ENCODE measurements around the gene PEAK1. TPM values are rescaled to one million over a fixed set of nuclear protein-coding genes. Genes with fewer than 3 reads are reported as not detected.

Gene PEAK1
- total RNA-seq, 2 experiments from 2014 or later: 6.0 to 10.8 TPM

DNA sequence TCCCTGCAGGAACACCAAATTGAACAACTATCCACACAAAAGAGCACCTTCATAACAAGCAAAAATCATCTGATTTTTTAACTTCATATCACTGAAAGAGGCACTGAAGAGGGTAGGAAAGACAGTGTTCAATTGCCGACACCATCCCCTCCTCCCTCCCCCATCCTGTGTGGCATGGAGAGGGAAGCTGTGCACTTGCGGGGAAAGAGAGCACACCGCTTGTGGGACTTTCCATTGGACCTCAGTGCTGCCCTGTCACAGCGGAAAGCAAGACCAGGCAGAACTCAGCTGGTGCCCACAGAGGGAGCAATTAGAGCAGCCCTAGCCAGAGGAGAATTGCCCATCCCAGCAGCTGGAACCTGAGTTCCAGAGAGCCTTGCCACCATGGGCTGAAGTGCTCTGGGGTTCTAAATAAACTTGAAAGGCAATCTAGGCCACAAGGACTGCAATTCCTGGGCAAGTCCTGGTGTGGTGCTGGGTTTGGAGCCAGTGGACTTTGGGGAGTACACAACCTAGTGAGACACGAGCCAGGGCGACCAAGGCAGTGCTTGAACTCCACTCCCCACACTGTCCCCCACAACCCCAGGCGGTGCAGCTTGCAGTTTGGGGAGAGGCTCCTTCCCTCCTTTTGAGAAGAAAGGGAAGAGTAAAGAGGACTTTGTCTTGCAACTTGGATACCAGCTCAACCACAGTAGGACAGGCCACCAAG is 27.0 kb downstream of the PEAK1 start:
- peaks cover 23% of the 10 kb centered on the region; the same call in 1 of the 2 replicates for H3K9me3 ChIP-seq (ENCODE audit: low read length)
- no peaks in the 10 kb centered on the region for H3K36me3 ChIP-seq (ENCODE audit: insufficient read depth, low read length)
- H3K4me3 ChIP-seq (ENCODE audit: low read depth, low read length, poor library complexity, severe bottlenecking): no peak overlapping the region
- no peak for DNase-seq (ENCODE audit: low spot score)
- H3K79me2 ChIP-seq (ENCODE audit: insufficient read depth, low read depth, low read length): no peaks in the 10 kb centered on the region
- no peaks in the 10 kb centered on the region for H3K9me2 ChIP-seq (ENCODE audit: insufficient read depth, low read length)
- BruUV-seq (replicated peaks): no TSS peak
- H3K27ac ChIP-seq (ENCODE audit: low read depth, low read length, poor library complexity, severe bottlenecking): no peak overlapping the region
- no peaks in the 10 kb centered on the region for H4K20me1 ChIP-seq (ENCODE audit: insufficient read depth, low read length)
- H2AFZ ChIP-seq (ENCODE audit: low read length): no peak overlapping the region
- intact Hi-C loops (cut with micrococcal nuclease; ENCODE audit: unreplicated experiment): no loop called here
- no peaks in the 10 kb centered on the region for H3K4me1 ChIP-seq (ENCODE audit: insufficient read depth, low read length, poor library complexity, severe bottlenecking)
- CTCF ChIA-PET (ENCODE audit: unreplicated experiment): no interaction called here
- TF ChIP-seq EZH2phosphoT487 (IDR thresholded peaks at IDR 0.05; ENCODE audit: borderline replicate concordance, low read depth, low read length): no peak
- TF ChIP-seq, protein P1, sequence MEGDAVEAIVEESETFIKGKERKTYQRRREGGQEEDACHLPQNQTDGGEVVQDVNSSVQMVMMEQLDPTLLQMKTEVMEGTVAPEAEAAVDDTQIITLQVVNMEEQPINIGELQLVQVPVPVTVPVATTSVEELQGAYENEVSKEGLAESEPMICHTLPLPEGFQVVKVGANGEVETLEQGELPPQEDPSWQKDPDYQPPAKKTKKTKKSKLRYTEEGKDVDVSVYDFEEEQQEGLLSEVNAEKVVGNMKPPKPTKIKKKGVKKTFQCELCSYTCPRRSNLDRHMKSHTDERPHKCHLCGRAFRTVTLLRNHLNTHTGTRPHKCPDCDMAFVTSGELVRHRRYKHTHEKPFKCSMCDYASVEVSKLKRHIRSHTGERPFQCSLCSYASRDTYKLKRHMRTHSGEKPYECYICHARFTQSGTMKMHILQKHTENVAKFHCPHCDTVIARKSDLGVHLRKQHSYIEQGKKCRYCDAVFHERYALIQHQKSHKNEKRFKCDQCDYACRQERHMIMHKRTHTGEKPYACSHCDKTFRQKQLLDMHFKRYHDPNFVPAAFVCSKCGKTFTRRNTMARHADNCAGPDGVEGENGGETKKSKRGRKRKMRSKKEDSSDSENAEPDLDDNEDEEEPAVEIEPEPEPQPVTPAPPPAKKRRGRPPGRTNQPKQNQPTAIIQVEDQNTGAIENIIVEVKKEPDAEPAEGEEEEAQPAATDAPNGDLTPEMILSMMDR (conservative IDR thresholded peaks at IDR 0.05; ENCODE audit: low read length): no peak
- POLR2A ChIA-PET: interaction anchor here (0.6 kb wide), 1 partner anchor 1111 kb away, joined by 4 read pairs; no protein-coding TSS in a partner anchor
- H3K4me2 ChIP-seq (ENCODE audit: low read length): no peak overlapping the region

DNA sequence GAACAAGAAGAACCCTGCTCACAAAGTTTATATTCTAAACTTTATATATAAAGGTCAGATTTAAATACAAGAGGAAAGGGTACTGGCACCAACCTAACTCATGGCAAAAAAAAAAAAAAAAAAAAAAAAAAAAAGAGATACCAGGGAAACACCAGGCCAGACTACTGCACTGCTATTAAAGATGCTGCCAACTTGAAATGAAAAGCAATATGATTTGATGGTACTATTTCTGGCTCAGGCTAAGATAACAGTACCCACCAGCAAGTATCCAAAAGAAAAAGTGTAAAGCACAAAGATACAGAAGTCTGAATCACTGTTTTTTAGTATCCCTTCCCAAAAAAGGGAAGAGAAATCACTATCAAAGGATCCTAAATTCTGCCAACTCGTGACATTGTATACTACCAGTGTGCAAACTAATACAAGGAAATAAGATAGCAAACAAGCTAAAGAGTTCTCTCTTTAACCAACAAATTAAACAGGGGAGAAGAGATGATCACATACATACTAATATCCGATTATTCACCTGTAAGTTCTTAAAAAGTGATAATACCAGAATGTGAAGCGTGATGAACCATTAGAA is 28.4 kb downstream of the PEAK1 start:
- CTCF ChIA-PET (ENCODE audit: unreplicated experiment): no interaction called here
- no peak overlapping the region for H3K27ac ChIP-seq (ENCODE audit: low read depth, low read length, poor library complexity, severe bottlenecking)
- no peaks in the 10 kb centered on the region for H3K79me2 ChIP-seq (ENCODE audit: insufficient read depth, low read depth, low read length)
- intact Hi-C loops (cut with micrococcal nuclease; ENCODE audit: unreplicated experiment): no loop called here
- H3K9me2 ChIP-seq (ENCODE audit: insufficient read depth, low read length): no peaks in the 10 kb centered on the region
- POLR2A ChIA-PET: no interaction called here
- no peaks in the 10 kb centered on the region for H4K20me1 ChIP-seq (ENCODE audit: insufficient read depth, low read length)
- peaks cover 19% of the 10 kb centered on the region; the same call in 1 of the 2 replicates for H3K9me3 ChIP-seq (ENCODE audit: low read length)
- DNase-seq (ENCODE audit: low spot score): no peak
- H3K4me3 ChIP-seq (ENCODE audit: low read depth, low read length, poor library complexity, severe bottlenecking): no peak overlapping the region
- H2AFZ ChIP-seq (ENCODE audit: low read length): no peak overlapping the region
- no peaks in the 10 kb centered on the region for H3K36me3 ChIP-seq (ENCODE audit: insufficient read depth, low read length)
- TF ChIP-seq, protein P1 (conservative IDR thresholded peaks at IDR 0.05; ENCODE audit: low read length): no peak
- no peak for TF ChIP-seq EZH2phosphoT487 (IDR thresholded peaks at IDR 0.05; ENCODE audit: borderline replicate concordance, low read depth, low read length)
- no peaks in the 10 kb centered on the region for H3K4me1 ChIP-seq (ENCODE audit: insufficient read depth, low read length, poor library complexity, severe bottlenecking)
- H3K4me2 ChIP-seq (ENCODE audit: low read length): no peak overlapping the region
- BruUV-seq (replicated peaks): no TSS peak

Measured in OCI-LY7 (cell line).